Progenitor cell of endocrine pancreas (in vitro differentiated cells): Measurements from ENCODE around the gene DOCK4. TPM values are rescaled to one million over a fixed set of nuclear protein-coding genes. Genes with fewer than 3 reads are reported as not detected.
A peak's percentile ranks its signal among the peaks of the same experiment; 100 is the strongest.

Source experiments
- DNase-seq: peaks from one replicate; pipeline ENCODE4 v3.0.0; 2021; ENCODE audit warnings: low spot score; ENCODE audit not compliant: unreplicated experiment
- H3K27ac Mint-ChIP-seq: 2 replicates; pipeline ENCODE4 v1.8.0; 2021; ENCODE audit warnings: mild to moderate bottlenecking, moderate library complexity, mixed read lengths
- H3K27me3 Mint-ChIP-seq: 2 replicates; pipeline ENCODE4 v1.8.0; 2021; ENCODE audit warnings: mixed read lengths
- H3K36me3 Mint-ChIP-seq: 2 replicates; pipeline ENCODE4 v1.8.0; 2022; ENCODE audit warnings: mixed read lengths; ENCODE audit not compliant: insufficient read depth
- H3K4me1 Mint-ChIP-seq: 2 replicates; pipeline ENCODE4 v1.8.0; 2021; ENCODE audit warnings: low read depth, mixed read lengths
- H3K4me3 Mint-ChIP-seq: 2 replicates; pipeline ENCODE4 v1.8.0; 2021; ENCODE audit warnings: low read depth, mild to moderate bottlenecking, moderate library complexity, mixed read lengths
- H3K9me3 Mint-ChIP-seq: 2 replicates; pipeline ENCODE4 v1.8.0; 2021; ENCODE audit warnings: low read depth, mixed read lengths
- total RNA-seq: library from RNA; stranded (reverse); gene quantifications from 2 replicates; pipeline ENCODE4 v1.2.1, GENCODE V29; 2021
- TF ChIP-seq, protein P1 (sequence below): fragments of 200-600 bp; sonication (generic); IDR thresholded peaks from one replicate; pipeline ENCODE4 v1.5.0; 2021; ENCODE audit warnings: antibody characterized with exemption, mild to moderate bottlenecking; ENCODE audit not compliant: unreplicated experiment

The DOCK4 gene
- total RNA-seq, 1 donor from 2014 or later, result 28.8 TPM

DNA sequence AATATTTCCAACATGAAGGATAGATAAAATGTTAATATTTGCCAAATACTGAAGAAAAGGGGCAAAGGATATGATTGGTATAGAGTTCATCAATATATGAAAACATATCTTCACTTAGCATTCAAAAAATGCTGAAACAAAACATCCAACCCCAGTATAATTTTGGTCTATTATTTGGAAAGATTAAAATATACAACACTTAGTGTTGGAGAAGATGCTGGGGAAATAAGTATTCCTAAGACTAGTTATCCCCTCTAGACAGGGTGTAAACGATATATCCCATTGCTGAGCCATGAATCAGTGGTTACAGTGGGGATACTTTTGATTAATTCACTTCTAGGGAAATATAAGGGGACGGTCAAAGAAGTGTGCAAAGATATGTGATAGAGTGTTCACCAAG lies 456.6 kb downstream of the DOCK4 start:
- DNase-seq, result no peak
- Mint-ChIP-seq H3K4me1 (peaks cover 11% of the 10 kb centered on the region), H3K4me3 (no peak overlapping the region), H3K9me3 (peaks cover 7% of the 10 kb centered on the region), H3K36me3 (peaks cover 17% of the 10 kb centered on the region), H3K27ac (no peak overlapping the region), H3K27me3 (no peaks in the 10 kb centered on the region)
- TF ChIP-seq, protein P1, sequence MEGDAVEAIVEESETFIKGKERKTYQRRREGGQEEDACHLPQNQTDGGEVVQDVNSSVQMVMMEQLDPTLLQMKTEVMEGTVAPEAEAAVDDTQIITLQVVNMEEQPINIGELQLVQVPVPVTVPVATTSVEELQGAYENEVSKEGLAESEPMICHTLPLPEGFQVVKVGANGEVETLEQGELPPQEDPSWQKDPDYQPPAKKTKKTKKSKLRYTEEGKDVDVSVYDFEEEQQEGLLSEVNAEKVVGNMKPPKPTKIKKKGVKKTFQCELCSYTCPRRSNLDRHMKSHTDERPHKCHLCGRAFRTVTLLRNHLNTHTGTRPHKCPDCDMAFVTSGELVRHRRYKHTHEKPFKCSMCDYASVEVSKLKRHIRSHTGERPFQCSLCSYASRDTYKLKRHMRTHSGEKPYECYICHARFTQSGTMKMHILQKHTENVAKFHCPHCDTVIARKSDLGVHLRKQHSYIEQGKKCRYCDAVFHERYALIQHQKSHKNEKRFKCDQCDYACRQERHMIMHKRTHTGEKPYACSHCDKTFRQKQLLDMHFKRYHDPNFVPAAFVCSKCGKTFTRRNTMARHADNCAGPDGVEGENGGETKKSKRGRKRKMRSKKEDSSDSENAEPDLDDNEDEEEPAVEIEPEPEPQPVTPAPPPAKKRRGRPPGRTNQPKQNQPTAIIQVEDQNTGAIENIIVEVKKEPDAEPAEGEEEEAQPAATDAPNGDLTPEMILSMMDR, result no peak

DNA sequence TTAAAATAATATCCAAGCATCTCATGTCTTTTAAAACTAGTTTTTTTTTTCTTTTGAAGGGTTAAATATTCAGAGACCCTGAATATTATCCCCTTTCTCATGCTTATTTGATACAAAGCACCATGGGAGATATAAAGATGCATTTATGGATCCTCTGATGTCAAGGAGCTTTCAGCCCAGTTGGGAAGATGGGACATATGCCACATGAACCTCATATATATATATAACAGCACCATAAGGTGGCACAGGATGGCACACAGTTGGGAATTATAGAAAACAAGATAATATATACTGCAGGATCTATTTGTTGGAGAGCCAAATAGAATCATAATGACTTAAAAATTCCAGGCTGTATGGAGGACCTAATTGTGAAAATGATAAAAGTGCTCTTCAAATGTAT lies 458.5 kb downstream of the DOCK4 start:
- H3K9me3 Mint-ChIP-seq, result peaks cover 7% of the 10 kb centered on the region
- no peak for DNase-seq
- no peaks in the 10 kb centered on the region for H3K27me3 Mint-ChIP-seq
- no peak overlapping the region for H3K27ac Mint-ChIP-seq
- TF ChIP-seq, protein P1, result no peak
- peaks cover 11% of the 10 kb centered on the region for H3K4me1 Mint-ChIP-seq
- peaks cover 20% of the 10 kb centered on the region for H3K36me3 Mint-ChIP-seq
- no peak overlapping the region for H3K4me3 Mint-ChIP-seq

DNA sequence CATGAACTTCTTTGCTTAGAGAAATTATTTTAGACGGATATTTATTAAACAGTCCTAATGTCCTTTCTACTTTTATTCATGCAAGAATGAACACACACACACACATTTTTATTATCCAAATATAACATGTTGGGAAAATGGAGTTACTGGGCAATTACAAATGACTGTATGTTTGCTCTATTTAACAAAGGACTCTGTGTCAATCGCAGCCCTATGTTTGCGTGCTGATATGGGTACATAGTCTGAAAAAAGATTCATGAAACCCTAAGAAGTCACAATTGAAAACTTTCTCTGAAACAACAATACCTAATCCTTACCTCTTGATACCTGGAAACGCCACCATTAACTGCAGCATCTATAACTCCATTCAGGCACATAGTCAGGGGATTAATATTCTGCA lies 459.2 kb downstream of the DOCK4 start:
- TF ChIP-seq, protein P1, result no peak
- DNase-seq, result no peak
- Mint-ChIP-seq H3K9me3 (peaks cover 7% of the 10 kb centered on the region), H3K27ac (peak overlapping the region; percentile 73), H3K36me3 (peaks cover 18% of the 10 kb centered on the region), H3K4me3 (no peak overlapping the region), H3K4me1 (peaks cover 11% of the 10 kb centered on the region), H3K27me3 (no peaks in the 10 kb centered on the region)

DNA sequence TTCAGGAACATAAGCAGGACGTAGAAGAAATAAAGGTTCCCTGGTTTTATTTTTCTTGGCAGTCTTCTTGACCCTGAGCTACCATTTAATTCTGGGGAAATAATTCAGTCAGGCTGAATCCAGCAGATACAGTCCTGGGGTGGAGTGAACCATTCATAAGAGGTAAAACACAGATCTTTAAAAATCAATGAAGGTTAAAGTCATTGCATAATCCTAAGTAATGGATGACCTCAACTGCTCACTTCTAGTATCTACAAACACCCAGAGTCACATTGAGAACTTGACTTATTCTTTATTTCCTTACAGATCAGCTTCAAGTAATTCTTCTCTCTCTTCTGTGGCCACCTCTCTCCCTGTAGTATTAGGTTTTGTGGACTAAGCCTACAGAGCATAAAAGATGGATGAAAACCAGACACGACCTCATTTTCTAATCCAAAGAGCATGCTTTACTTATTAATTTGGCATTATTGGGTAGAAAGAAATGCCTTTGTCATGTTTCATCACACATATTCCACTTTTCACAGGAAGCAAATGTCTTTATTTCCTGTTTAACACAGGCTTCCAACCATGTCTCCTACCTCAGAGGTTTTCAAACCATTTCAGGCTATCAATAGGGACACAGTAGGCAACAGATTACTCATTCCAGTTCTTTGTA lies 461.6 kb downstream of the DOCK4 start:
- Mint-ChIP-seq H3K36me3 (peaks cover 18% of the 10 kb centered on the region), H3K27ac (peak overlapping the region; percentile 34), H3K4me1 (peaks cover 11% of the 10 kb centered on the region), H3K27me3 (no peaks in the 10 kb centered on the region), H3K4me3 (no peak overlapping the region), H3K9me3 (peaks cover 7% of the 10 kb centered on the region)
- no peak for DNase-seq
- TF ChIP-seq, protein P1, result no peak

DNA sequence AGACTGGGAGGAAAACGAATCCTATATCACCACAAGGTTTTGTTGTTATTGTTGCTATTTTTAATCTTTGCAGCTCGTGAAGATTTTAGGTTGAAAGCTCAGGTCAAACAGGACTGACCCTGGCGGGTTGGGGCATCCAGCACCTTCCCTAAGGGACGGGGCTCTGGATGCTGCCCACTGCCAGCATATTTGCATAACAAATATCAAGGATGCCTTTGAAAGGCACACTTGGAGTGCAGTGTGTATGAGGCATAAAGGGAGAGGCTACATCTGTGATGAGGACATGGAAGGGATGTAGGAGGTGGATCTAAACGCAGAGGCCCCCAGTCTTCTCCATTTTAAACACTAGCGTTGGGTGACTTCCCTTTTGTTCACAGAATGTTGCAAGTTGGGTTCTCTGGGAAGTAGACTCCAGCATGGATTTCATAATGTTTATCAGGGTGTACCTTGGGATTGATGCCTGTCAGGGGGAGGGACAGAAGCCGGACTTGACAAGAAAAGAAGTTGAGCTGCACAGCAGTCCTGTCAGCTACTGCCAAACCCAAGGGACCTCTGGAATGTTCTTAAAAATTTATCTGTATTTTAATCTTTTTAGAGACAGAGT lies 462.9 kb downstream of the DOCK4 start:
- no peak for DNase-seq
- TF ChIP-seq, protein P1, result no peak
- no peak overlapping the region for H3K4me3 Mint-ChIP-seq
- peaks cover 11% of the 10 kb centered on the region for H3K4me1 Mint-ChIP-seq
- no peak overlapping the region for H3K27ac Mint-ChIP-seq
- H3K9me3 Mint-ChIP-seq, result no peaks in the 10 kb centered on the region
- H3K36me3 Mint-ChIP-seq, result peaks cover 12% of the 10 kb centered on the region
- H3K27me3 Mint-ChIP-seq, result no peaks in the 10 kb centered on the region
